ENCODE results near the gene TOLLIP. TPM values are rescaled to one million over a fixed set of nuclear protein-coding genes. Genes with fewer than 3 reads are reported as not detected.

TOLLIP gene
- total RNA-seq, 2 donors from 2014 or later: 46.0 to 46.3 TPM

DNA sequence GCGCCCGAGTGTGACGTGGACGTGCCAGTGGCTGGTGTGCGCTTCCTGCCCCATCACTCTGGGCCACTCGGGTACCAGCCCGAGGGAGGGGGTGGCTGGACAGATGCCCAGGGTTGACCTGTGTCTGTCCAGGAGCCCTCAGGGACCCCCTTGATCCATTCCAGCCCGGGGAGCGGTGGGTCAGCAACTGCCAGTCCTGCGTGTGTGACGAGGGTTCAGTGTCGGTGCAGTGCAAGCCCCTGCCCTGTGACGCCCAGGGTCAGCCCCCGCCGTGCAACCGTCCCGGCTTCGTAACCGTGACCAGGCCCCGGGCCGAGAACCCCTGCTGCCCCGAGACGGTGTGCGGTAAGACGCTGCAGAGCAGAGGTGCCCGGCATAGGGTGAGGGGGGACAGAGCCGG lies 52.1 kb downstream of the TOLLIP start:
- H3K36me3 ChIP-seq: no peaks in the 10 kb centered on the region
- no peak for DNase-seq (ENCODE audit: low spot score)
- H3K4me3 ChIP-seq: no peak overlapping the region
- no peak for TF ChIP-seq CTCF (IDR thresholded peaks at IDR 0.05)
- H3K27ac ChIP-seq: no peak overlapping the region
- no peak for ATAC-seq (ENCODE audit: insufficient number of reproducible peaks, low FRiP score, low read depth)
- no peaks in the 10 kb centered on the region for H3K27me3 ChIP-seq (replicated peaks; ENCODE audit: insufficient read depth)
- H3K4me1 ChIP-seq (ENCODE audit: control insufficient read depth in 1 of 2, low read depth in 2 of 2): peaks cover 4 to 9% of the 10 kb centered on the region in 2 donors
- no peaks in the 10 kb centered on the region for H3K9me3 ChIP-seq

DNA sequence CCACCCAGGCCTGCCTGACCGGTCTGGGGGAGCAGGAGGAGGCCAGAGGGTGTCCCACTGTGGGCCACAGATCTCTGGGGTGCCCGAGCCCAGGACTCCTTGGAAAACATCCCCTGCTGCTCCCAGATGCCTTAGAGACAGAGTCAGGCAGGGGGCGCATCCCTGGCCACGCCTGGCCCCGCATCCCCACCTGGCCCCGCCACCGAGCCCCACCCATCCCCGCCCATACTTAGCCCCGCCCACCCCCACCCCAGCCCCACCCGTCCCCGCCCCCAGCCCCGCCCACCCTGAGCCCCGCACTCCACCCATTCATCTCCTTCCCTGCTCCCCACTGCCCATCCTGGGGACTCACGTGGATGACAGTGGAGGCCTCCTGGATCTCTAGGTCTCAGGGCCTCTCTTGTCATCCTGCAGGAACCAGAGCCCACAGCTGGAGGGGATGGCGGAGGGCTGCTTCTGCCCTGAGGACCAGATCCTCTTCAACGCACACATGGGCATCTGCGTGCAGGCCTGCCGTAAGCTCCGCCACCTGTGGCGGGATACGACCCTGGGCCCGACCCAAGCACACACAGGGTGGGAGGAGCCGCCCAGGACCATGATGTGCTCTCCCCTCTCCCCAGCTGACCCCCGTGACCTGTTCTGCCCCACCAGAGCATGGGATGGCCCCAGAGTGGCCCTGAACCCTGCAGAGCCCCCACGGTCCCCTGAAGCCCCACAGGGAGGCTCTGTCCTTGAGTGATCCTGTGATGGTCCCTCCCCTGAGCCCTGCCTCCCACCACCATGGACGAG lies 53.0 kb downstream of the TOLLIP start:
- ATAC-seq (ENCODE audit: insufficient number of reproducible peaks, low FRiP score, low read depth): no peak
- no peaks in the 10 kb centered on the region for H3K36me3 ChIP-seq

GRCh38 chr11:1255151-1255550 lies 54.3 kb downstream of the TOLLIP start:
- Histone ChIP-seq H3K36me3 (no peaks in the 10 kb centered on the region), H3K9me3 (no peaks in the 10 kb centered on the region), H3K4me1 (ENCODE audit: control insufficient read depth in 1 of 2, low read depth in 2 of 2) (no peaks in the 10 kb centered on the region), H3K27me3 (replicated peaks; ENCODE audit: insufficient read depth) (no peaks in the 10 kb centered on the region), H3K27ac (no peak overlapping the region), H3K4me3 (no peak overlapping the region)
- ATAC-seq (ENCODE audit: insufficient number of reproducible peaks, low FRiP score, low read depth) (no peak), DNase-seq (ENCODE audit: low spot score) (no peak)
- TF ChIP-seq CTCF (IDR thresholded peaks at IDR 0.05): no peak

More for the DNA sequence above, 53.0 kb downstream of the TOLLIP start:
- TF ChIP-seq CTCF (IDR thresholded peaks at IDR 0.05): no peak
- Histone ChIP-seq H3K4me3 (no peak overlapping the region), H3K27ac (no peak overlapping the region), H3K27me3 (replicated peaks; ENCODE audit: insufficient read depth) (no peaks in the 10 kb centered on the region), H3K9me3 (no peaks in the 10 kb centered on the region), H3K4me1 (ENCODE audit: control insufficient read depth in 1 of 2, low read depth in 2 of 2) (no peaks in the 10 kb centered on the region)
- no peak for DNase-seq (ENCODE audit: low spot score)

GRCh38 chr11:1254733-1255132 lies 54.7 kb downstream of the TOLLIP start:
- ATAC-seq (ENCODE audit: insufficient number of reproducible peaks, low FRiP score, low read depth): no peak
- H3K27ac ChIP-seq: no peak overlapping the region
- TF ChIP-seq CTCF (IDR thresholded peaks at IDR 0.05): no peak

DNA sequence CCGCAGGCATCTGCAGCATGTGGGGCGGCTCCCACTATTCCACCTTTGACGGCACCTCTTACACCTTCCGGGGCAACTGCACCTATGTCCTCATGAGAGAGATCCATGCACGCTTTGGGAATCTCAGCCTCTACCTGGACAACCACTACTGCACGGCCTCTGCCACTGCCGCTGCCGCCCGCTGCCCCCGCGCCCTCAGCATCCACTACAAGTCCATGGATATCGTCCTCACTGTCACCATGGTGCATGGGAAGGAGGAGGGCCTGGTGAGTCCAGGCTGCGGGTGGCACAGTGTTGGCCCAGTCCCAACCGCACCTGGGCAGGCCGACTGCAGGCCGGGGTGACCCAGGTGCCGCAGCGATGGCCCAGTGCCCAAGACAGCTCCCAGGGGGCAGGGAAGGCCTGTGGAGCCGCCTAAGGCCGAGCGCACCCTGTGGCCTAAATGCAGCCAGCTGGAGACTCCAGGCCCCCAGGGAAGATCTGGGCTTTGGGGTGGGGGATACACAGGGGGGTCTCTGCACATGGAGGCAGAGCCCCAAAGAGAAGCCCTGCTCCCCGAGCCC lies 55.3 kb downstream of the TOLLIP start:
- Histone ChIP-seq H3K9me3 (no peaks in the 10 kb centered on the region), H3K36me3 (no peaks in the 10 kb centered on the region), H3K4me1 (ENCODE audit: control insufficient read depth in 1 of 2, low read depth in 2 of 2) (no peaks in the 10 kb centered on the region), H3K27ac (no peak overlapping the region), H3K27me3 (replicated peaks; ENCODE audit: insufficient read depth) (no peaks in the 10 kb centered on the region), H3K4me3 (no peak overlapping the region)
- DNase-seq (ENCODE audit: low spot score) (no peak), ATAC-seq (ENCODE audit: insufficient number of reproducible peaks, low FRiP score, low read depth) (no peak)
- TF ChIP-seq CTCF (IDR thresholded peaks at IDR 0.05): no peak

More at GRCh38 chr11:1254733-1255132, 54.7 kb downstream of the TOLLIP start:
- Histone ChIP-seq H3K4me1 (ENCODE audit: control insufficient read depth in 1 of 2, low read depth in 2 of 2) (no peaks in the 10 kb centered on the region), H3K27me3 (replicated peaks; ENCODE audit: insufficient read depth) (no peaks in the 10 kb centered on the region), H3K36me3 (no peaks in the 10 kb centered on the region), H3K4me3 (no peak overlapping the region), H3K9me3 (no peaks in the 10 kb centered on the region)
- no peak for DNase-seq (ENCODE audit: low spot score)
